ENCODE results near the gene ELMO1.

The ELMO1 gene

GRCh38 chr7:36928311-36928710, 520.4 kb downstream of the ELMO1 start:
- no peak for DNase-seq

DNA sequence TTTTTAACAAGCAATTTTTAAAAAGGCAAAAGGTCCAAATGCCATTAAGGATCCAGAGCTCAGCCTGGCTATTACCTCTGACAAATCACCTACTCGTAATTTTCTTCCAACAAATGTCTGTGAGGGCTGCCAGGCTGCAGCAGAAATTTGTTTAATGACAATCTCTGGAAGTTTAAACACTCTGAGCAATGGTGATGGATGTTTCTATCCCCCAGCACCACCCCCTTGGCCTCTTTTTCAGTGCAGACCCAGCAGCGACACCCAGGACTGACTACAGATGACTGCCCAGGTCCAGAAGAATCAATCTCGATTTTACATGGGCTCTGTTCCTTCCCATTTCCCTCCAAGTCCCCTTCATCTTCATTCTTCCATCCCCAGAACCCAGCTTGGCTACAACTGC, 523.0 kb downstream of the ELMO1 start:
- no peak for DNase-seq

- DNase-seq: no peak
Observed at GRCh38 chr7:36925207-36925606, 523.5 kb downstream of the ELMO1 start.

GRCh38 chr7:36923943-36924436, 524.7 kb downstream of the ELMO1 start:
- DNase-seq: no peak

DNA sequence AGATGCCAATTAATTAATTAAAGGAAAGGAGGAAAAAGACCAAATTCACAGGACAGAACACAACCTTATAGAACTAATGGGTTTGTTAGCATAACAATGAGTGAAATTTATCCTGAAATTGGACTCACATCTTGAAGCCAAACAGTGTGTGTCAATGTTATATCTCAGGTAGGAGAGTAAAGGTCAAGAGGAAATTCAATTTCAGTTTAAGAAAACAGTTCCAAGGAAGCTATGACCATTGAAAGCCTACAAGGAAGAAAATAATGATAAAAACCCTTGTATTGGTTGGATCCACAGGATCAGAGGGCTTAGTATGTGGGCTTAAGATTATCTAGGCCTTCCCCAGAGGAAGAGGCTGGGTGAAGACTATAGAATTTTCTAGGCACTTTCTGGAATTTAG, 525.5 kb downstream of the ELMO1 start:
- no peak for DNase-seq

DNA sequence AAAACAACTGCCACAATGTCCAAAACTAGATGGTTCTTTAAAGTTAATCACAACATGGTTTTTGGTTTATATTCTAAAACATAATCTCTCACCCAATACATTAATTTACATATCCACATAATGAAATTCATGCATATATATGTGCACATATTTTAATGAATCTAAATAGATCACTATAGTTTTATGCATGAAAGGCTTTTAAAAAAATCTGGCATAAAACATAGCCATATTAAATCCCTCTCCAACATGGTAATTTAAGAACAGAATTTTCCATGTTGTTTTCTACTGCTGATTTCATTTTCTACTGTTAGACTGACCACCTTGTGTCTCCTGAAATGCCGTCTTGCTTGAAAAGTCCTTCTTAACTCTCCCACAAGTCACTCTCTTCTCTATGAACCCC, 528.2 kb downstream of the ELMO1 start:
- no peak for DNase-seq

- DNase-seq: no peak
Observed at GRCh38 chr7:36919738-36920137, 528.9 kb downstream of the ELMO1 start.

DNA sequence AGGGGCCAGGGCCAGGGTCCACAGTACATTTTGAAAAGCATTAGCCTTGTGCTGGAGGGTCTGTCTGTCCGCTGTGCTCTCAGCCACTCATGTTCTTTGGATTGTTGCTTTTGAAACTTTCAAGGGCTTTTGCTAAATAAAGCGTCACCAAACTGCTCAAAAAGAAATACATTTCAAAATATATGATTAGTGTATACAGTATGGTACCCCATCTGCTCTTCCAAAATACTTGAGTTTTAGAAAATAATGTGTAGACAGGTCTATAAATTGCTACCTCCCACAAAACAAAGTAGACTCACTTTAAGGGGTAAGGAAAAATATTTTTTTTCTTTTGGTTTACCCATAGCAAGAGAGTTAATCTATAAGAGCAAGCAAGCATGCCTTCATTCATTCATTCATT, 530.1 kb downstream of the ELMO1 start:
- no peak for DNase-seq

- no peak for DNase-seq
Observed at GRCh38 chr7:36916619-36917018, 532.0 kb downstream of the ELMO1 start.

GRCh38 chr7:36916116-36916515, 532.5 kb downstream of the ELMO1 start:
- no peak for DNase-seq

GRCh38 chr7:36911788-36912187, 536.9 kb downstream of the ELMO1 start:
- no peak for DNase-seq

DNA sequence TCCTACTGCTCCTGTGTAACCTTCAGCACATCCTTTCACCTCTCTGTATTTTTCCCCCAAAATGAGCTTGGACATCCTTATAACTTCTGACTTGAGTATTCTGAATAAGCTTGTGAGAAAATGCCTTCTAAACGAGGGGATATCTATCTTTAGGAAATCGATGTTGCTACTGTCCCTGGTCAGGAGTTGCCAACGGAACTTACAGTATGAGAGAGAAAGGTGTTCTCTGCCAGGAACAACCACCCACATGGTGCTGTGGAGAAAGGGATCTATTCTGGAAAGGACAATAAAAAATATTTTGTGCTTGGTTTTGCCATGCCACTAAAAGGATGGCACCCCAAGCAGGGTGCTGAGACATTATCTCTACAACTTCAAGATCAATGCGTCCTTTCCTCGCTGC, 537.8 kb downstream of the ELMO1 start:
- no peak for DNase-seq

- no peak for DNase-seq
Observed at GRCh38 chr7:36910401-36910800, 538.3 kb downstream of the ELMO1 start.

DNA sequence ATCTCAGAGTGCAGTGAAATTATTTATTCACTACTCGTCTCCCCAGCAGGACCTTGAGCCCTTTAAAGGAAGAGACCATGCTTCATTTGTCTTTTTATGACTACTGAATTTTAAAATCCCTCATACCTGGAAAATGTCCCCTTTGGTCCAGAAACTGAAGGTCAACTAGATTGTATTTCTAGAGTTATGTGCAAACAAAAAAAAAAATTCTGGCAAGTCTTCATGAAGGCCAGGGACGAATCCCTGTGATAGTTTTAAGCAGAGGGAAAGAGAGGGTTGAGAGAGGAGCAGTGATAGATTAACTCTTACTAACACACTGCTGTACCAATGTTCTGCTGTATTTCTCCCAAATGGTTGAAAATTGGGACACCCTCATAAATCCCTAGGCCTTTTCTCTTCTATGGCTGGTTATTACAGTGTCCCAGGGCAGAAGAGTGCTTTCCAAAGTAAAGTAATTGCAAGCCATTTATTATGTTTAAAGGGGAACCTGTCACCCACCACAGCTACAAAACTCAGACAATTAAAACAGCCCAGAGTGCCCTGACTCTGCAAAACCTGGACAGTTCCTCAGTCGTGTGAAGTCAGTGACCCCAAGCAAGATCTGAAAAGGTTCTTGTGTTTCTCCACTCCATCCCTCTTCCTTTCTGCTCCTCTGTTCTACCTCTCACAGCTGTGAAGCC, 541.6 kb downstream of the ELMO1 start:
- no peak for DNase-seq

DNA sequence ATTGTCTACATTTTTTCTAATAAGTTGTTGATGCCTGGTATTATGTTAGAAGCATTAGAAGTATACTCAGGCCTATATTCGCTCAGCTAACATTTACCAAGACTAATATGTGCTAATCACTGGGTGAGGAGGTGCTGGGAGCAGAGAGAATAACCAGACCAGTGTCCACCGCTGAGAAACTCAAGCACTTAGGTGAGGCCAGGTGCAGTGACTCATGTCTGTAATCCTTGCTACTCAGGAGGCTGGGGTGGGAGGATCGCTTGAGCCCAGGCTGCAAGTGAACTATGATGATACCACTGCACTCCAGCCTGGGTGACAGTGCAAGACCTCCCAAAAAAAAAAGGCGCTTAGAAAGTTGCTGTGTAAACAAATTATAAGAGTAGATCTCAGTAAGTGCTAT, 542.2 kb downstream of the ELMO1 start:
- no peak for DNase-seq

- no peak for DNase-seq
Observed at GRCh38 chr7:36905841-36906240, 542.8 kb downstream of the ELMO1 start.

GRCh38 chr7:36904802-36905201, 543.9 kb downstream of the ELMO1 start:
- no peak for DNase-seq

DNA sequence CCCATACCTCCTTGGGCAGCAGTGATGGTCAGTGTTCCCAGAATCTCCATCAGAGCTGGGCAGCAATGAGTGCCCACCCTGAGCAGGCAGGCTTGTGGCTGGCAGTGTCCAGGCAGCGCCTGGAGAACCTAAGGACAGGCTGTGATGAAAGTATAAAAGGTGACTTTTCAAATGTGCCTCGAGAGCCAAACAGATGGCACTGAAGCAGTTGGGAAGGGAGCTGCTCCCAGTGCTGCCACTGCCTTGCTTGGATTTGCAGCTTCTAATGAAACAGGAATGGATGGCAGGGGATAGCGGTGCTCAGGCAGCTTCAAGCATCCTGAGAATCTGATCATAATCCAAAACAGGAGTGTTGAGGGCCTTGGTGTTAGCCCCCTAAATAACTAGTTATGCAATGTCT, 544.6 kb downstream of the ELMO1 start:
- no peak for DNase-seq

GRCh38 chr7:36900988-36901710, 547.5 kb downstream of the ELMO1 start:
- DNase-seq: no peak

DNA sequence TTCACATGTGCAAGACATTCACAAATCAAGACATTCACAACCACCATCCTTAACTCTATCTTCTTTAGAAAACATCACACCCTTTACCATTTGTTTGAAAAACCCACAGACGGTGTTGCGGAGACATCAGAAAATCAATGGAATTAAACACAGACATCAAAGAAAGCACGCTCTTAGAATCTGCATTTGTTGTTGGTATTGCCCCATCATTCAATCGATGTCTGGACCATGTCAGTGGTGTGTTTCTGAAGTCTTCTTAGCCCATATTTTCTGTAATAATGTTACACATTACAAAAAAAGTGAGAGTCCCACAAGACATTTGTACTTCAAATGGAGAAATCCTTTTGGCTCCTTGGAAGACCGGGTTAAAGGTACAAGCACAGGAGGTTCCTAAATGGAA, 550.5 kb downstream of the ELMO1 start:
- no peak for DNase-seq

DNA sequence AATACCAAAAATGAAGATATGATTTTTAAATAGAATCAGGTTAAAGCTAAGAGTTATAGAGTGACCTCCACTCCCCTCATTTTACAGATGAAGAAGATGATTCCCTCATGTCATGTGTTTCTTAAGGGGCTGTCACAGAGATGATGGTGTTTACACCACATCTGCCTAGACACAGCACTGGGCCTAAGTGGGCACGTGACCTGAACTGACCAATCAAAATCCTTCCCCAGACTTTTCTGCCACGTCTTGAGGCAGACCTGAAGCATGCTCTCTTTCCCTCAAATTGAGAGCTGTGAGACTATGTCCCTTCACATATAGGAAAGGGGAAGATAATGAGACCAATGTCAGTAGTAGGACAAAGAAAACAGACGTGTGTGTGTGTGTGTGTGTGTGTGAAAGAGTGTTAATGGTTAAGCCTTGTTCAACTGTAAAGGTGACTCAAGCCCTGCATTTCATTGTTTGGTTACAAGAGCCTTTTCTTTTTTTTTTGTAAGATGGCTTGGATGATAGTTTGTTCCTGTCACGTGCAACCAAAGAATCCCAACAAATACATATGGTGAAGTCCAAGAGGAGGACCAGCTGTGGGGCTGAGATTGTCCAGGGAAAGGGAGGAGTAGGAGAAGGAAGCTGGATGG, 551.6 kb downstream of the ELMO1 start:
- DNase-seq: no peak

- no peak for DNase-seq
Observed at GRCh38 chr7:36896418-36896817, 552.2 kb downstream of the ELMO1 start.

DNA sequence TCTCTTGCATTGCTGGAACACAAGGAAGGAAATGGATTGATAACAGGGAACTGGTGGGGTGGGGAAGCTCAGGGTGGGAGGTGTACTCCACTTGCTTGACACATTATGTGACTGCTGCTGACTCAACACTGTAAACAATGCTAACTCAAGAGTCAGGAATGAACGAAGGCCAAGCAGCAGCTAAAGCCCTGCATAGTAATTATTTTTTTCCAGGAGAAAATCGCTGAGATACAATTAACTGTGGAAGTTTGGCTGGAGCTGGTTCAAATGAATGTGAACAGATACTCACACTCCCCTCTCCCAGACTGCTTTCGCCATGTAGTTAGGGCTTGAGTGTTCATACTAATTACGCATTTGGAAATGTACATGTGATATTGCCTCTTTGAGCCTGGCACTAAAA, 553.5 kb downstream of the ELMO1 start:
- no peak for DNase-seq

GRCh38 chr7:36894190-36894589, 554.5 kb downstream of the ELMO1 start:
- DNase-seq: no peak
